B cell (primary cell): ENCODE data around the gene TSSK2. TPM values are rescaled to one million over a fixed set of nuclear protein-coding genes. Genes with fewer than 3 reads are reported as not detected.
A peak's percentile ranks its signal among the peaks of the same experiment; 100 is the strongest.

Source experiments
- ATAC-seq: fragments of 200-7000 bp; cut with Tn5 transposase; one replicate; pipeline ENCODE4 v1.10.0; 2021; ENCODE audit warnings: low read depth, mild to moderate bottlenecking, moderate number of reproducible peaks, moderate library complexity
- CTCF ChIA-PET: fragments of 350-600 bp; sonication (Branson Sonifier 250); formaldehyde crosslinking; loops from one replicate; lab custom pipeline; 2021; ENCODE audit warnings: antibody characterized with exemption, inconsistent platforms; lab: Charles Lee
- POLR2A ChIA-PET: fragments of 350-600 bp; sonication (Branson Sonifier 250); formaldehyde crosslinking; loops from one replicate; lab custom pipeline; 2021; ENCODE audit warnings: antibody characterized with exemption; lab: Charles Lee
- DNase-seq: peaks from one replicate; pipeline ENCODE4 v3.0.0; 2013
- H2AFZ ChIP-seq: 2 replicates; pipeline ENCODE4 v1.6.1; 2012; ENCODE audit warnings: mild to moderate bottlenecking, low read depth, low read length; ENCODE audit not compliant: insufficient read depth, poor library complexity, severe bottlenecking
- H3K27ac ChIP-seq, 2 donors: 1 replicate in 1 of 2; 2 replicates in 1 of 2; pipeline ENCODE4 v1.5.1; 2012 to 2013; ENCODE audit warnings: low read length in 2 of 2, mild to moderate bottlenecking in 2 of 2, moderate library complexity in 1 of 2
- H3K27me3 ChIP-seq, 4 experiments: fragments of 200-600 bp in 1 of 4; sonication (generic) in 1 of 4; replicated peaks in 1 of 4; 1 replicate in 2 of 4; 2 replicates in 2 of 4; pipeline versions ENCODE4 v1.6.1 to v1.7.0; 2013 to 2016; ENCODE audit warnings: low read length in 3 of 4, mild to moderate bottlenecking in 2 of 4, mixed read lengths in 1 of 4, moderate library complexity in 1 of 4; ENCODE audit not compliant: insufficient read depth in 4 of 4, control insufficient read depth in 3 of 4; ENCODE audit errors: control extremely low read depth in 1 of 4
- H3K36me3 ChIP-seq, 2 experiments: replicated peaks in 1 of 2; 1 replicate in 1 of 2; 2 replicates in 1 of 2; pipeline versions ENCODE4 v1.6.1 to v1.7.1; 2013; ENCODE audit warnings: low read length in 1 of 2; ENCODE audit not compliant: insufficient read depth in 2 of 2, control insufficient read depth in 1 of 2; ENCODE audit errors: control extremely low read depth in 1 of 2, extremely low read depth in 1 of 2
- H3K4me1 ChIP-seq, 2 donors: fragments of 200-600 bp in 1 of 2; sonication (generic) in 1 of 2; 1 replicate in 1 of 2; 2 replicates in 1 of 2; pipeline versions ENCODE4 v1.5.1 to v1.6.1; 2013 to 2017; ENCODE audit warnings: low read length in 2 of 2; ENCODE audit not compliant: control insufficient read depth in 2 of 2, insufficient read depth in 2 of 2
- H3K4me2 ChIP-seq: replicated peaks from 2 replicates; pipeline ENCODE3; 2012; ENCODE audit warnings: mild to moderate bottlenecking, low read depth, low read length; ENCODE audit not compliant: poor library complexity, severe bottlenecking
- H3K4me3 ChIP-seq, 5 experiments: fragments of 200-600 bp in 1 of 5; sonication (generic) in 1 of 5; 1 replicate in 3 of 5; 2 replicates in 2 of 5; pipeline versions ENCODE4 v1.5.1 to v1.7.0; 2011 to 2016; ENCODE audit warnings: low read length in 4 of 5, mild to moderate bottlenecking in 4 of 5, low read depth in 2 of 5, control low read depth in 1 of 5, moderate library complexity in 1 of 5; ENCODE audit not compliant: insufficient read depth in 1 of 5; ENCODE audit errors: control extremely low read depth in 1 of 5, extremely low read depth in 1 of 5
- H3K79me2 ChIP-seq: fragments of 200-600 bp; sonication (generic); one replicate; pipeline ENCODE4 v1.6.0; 2016; ENCODE audit warnings: low read length; ENCODE audit not compliant: control insufficient read depth, insufficient read depth
- H3K9ac ChIP-seq: fragments of 200-600 bp; sonication (generic); 2 replicates; pipeline ENCODE4 v1.6.1; 2017; ENCODE audit warnings: mild to moderate bottlenecking, low read length, moderate library complexity
- H3K9me3 ChIP-seq, 3 donors: one replicate each; pipeline versions ENCODE4 v1.6.1 to v1.7.1; 2013; ENCODE audit warnings: low read length in 2 of 3; ENCODE audit not compliant: control insufficient read depth in 2 of 3, insufficient read depth in 1 of 3; ENCODE audit errors: control extremely low read depth in 1 of 3
- H4K20me1 ChIP-seq: 2 replicates; pipeline ENCODE4 v1.6.0; 2012; ENCODE audit warnings: mild to moderate bottlenecking, low read length; ENCODE audit not compliant: insufficient read depth, control insufficient read depth, poor library complexity, severe bottlenecking
- H3K27ac Mint-ChIP-seq: one replicate; pipeline ENCODE4 v1.8.0; 2021; ENCODE audit warnings: mixed read lengths
- H3K27me3 Mint-ChIP-seq: one replicate; pipeline ENCODE4 v1.8.0; 2021; ENCODE audit warnings: mixed read lengths
- H3K4me1 Mint-ChIP-seq: one replicate; pipeline ENCODE4 v1.8.0; 2021; ENCODE audit warnings: mixed read lengths
- H3K4me3 Mint-ChIP-seq: one replicate; pipeline ENCODE4 v1.8.0; 2021; ENCODE audit warnings: mixed read lengths
- H3K9me3 Mint-ChIP-seq: one replicate; pipeline ENCODE4 v1.8.0; 2022; ENCODE audit warnings: mixed read lengths; ENCODE audit not compliant: insufficient read depth
- CTCF ChIP-seq: fragments of 200-600 bp; IDR thresholded peaks from one replicate; pipeline ENCODE4 v1.8.0; 2022; ENCODE audit warnings: antibody characterized with exemption, mild to moderate bottlenecking
- EZH2 ChIP-seq: IDR thresholded peaks from 2 replicates; pipeline ENCODE4 v1.6.1; 2012; ENCODE audit warnings: borderline replicate concordance, low read depth, mild to moderate bottlenecking, moderate library complexity, low read length; ENCODE audit not compliant: insufficient read depth, poor library complexity, severe bottlenecking
- WGBS: methylation state at CpG from one replicate; pipeline ENCODE4 v1.1.5; 2013; ENCODE audit warnings: missing lambda C conversion rate; ENCODE audit not compliant: insufficient coverage; 5-methylcytosine and 5-hydroxymethylcytosine counted together
- intact Hi-C: fragments of 100-400 bp; cut with micrococcal nuclease; formaldehyde crosslinking; loops from one replicate; pipeline ENCODE4 v1.10.0; 2022
- polyA plus RNA-seq: library from polyadenylated mRNA; depleted of rRNA; stranded (reverse); fragments of >200 nt; gene quantifications from 2 replicates; pipeline ENCODE4 v1.2.3, GENCODE V29; 2012
- total RNA-seq, 2 donors: library from RNA; stranded (reverse); fragments of 120-200 nt in 1 of 2; gene quantifications; 1 replicate in 1 of 2; 2 replicates in 1 of 2; pipeline versions ENCODE4 v1.2.3 to v1.2.4, GENCODE V29; 2013 to 2022

The TSSK2 gene
- total and polyA plus RNA-seq, 2 donors (not counting 1 experiment from before 2014, with no cell fraction given): 0.15 TPM; not detected in 1

- peak overlapping the region; percentile 7 for H2AFZ ChIP-seq
- peak overlapping the region in 3 of 5 experiments; percentile 11 to 52 (median 34) for H3K4me3 ChIP-seq
- H3K4me2 ChIP-seq: peak overlapping the region; percentile 67
- H3K27me3 ChIP-seq: no peaks in the 10 kb centered on the region
- TF ChIP-seq CTCF (no peak), EZH2 (no peak)
- peaks cover 68% of the 10 kb centered on the region for H4K20me1 ChIP-seq
- ChIA-PET CTCF (interaction anchor here (1.1 kb wide), 1 partner anchor 34 kb away, joined by 3 read pairs; the partner anchor contains the start of gene ESS2), POLR2A (interaction anchor here (0.8 to 1.0 kb wide), 2 partner anchors 9 to 12 kb away, joined by 3 read pairs; no protein-coding TSS in a partner anchor)
- intact Hi-C loops: no loop called here
- peaks cover 65% of the 10 kb centered on the region for H3K4me1 Mint-ChIP-seq
- ATAC-seq (no peak), DNase-seq (no peak)
- H3K4me1 ChIP-seq: peaks cover 25 to 44% of the 10 kb centered on the region in 2 donors
- 50% methylated on average over 2 of the region's 4 CpGs for WGBS
- H3K79me2 ChIP-seq: peaks cover 99% of the 10 kb centered on the region
- H3K9me3 Mint-ChIP-seq: no peaks in the 10 kb centered on the region
- peak overlapping the region; percentile 55 to 65 for H3K27ac ChIP-seq
- H3K27me3 Mint-ChIP-seq: no peaks in the 10 kb centered on the region
- H3K9ac ChIP-seq: peak overlapping the region; percentile 40
- H3K9me3 ChIP-seq: no peaks in the 10 kb centered on the region
- peak overlapping the region; percentile 70 for H3K4me3 Mint-ChIP-seq
- peak overlapping the region; percentile 85 for H3K27ac Mint-ChIP-seq
- peaks cover 0 to 12% of the 10 kb centered on the region in 2 experiments for H3K36me3 ChIP-seq
Measured at GRCh38 chr22:19110064-19110458, 21.0 kb upstream of the TSSK2 start.

GRCh38 chr22:19110646-19111045 lies 20.5 kb upstream of the TSSK2 start:
- no peak overlapping the region for H3K4me3 Mint-ChIP-seq
- Histone ChIP-seq H3K9me3 (no peaks in the 10 kb centered on the region), H3K79me2 (peaks cover 99% of the 10 kb centered on the region), H3K36me3 (peaks cover 0 to 12% of the 10 kb centered on the region in 2 experiments), H3K4me3 (no peak overlapping the region), H3K27ac (peak overlapping the region; percentile 55 to 63), H3K4me2 (no peak overlapping the region), H3K4me1 (peaks cover 29 to 45% of the 10 kb centered on the region in 2 donors), H3K9ac (no peak overlapping the region), H4K20me1 (peaks cover 68% of the 10 kb centered on the region), H2AFZ (no peak overlapping the region), H3K27me3 (no peaks in the 10 kb centered on the region)
- DNase-seq (no peak), ATAC-seq (no peak)
- CTCF ChIA-PET: interaction anchor here (0.6 to 1.3 kb wide), 3 partner anchors 9 to 34 kb away, joined by 3 to 6 read pairs (median 3); partner anchors contain the start of gene ESS2
- TF ChIP-seq CTCF: no peak
- TF ChIP-seq EZH2: no peak
- peak overlapping the region; percentile 81 for H3K27ac Mint-ChIP-seq
- H3K27me3 Mint-ChIP-seq: no peaks in the 10 kb centered on the region
- no peaks in the 10 kb centered on the region for H3K9me3 Mint-ChIP-seq
- intact Hi-C loops: no loop called here
- POLR2A ChIA-PET: interaction anchor here (0.8 to 1.0 kb wide), 2 partner anchors 8 to 11 kb away, joined by 3 read pairs; no protein-coding TSS in a partner anchor
- H3K4me1 Mint-ChIP-seq: peaks cover 68% of the 10 kb centered on the region
